H1 (cell line): ENCODE measurements around the gene PCDHGA1.

ENCODE experiments used
- EZH2 ChIP-seq: fragments of 200-600 bp; sonication (generic); IDR thresholded peaks from 2 replicates; pipeline ENCODE4 v1.7.1; 2012; ENCODE audit warnings: low read depth, mild to moderate bottlenecking, moderate library complexity, low read length, inconsistent platforms; ENCODE audit not compliant: severe bottlenecking
- JUND ChIP-seq: IDR thresholded peaks from 2 replicates; pipeline ENCODE4 v1.6.1; 2011; ENCODE audit warnings: mild to moderate bottlenecking, improper control_type of control experiment, low read length
- POLR2A ChIP-seq, 2 experiments: IDR thresholded peaks; 1 replicate in 1 of 2; 2 replicates in 1 of 2; pipeline ENCODE4 v1.6.1; 2011; ENCODE audit warnings: low read depth in 2 of 2, low read length in 2 of 2, mild to moderate bottlenecking in 2 of 2; ENCODE audit errors: control extremely low read depth in 1 of 2
- POLR2AphosphoS5 ChIP-seq: IDR thresholded peaks from 2 replicates; pipeline ENCODE4 v1.6.1; 2011; ENCODE audit warnings: low read depth, low read length
- SP1 ChIP-seq: IDR thresholded peaks from 2 replicates; pipeline ENCODE4 v1.6.1; 2011; ENCODE audit warnings: low read depth, low read length
- TAF1 ChIP-seq: IDR thresholded peaks from 2 replicates; pipeline ENCODE4 v1.6.1; 2011; ENCODE audit warnings: mild to moderate bottlenecking, low read depth, low read length
- ZNF274 ChIP-seq: IDR thresholded peaks from 2 replicates; pipeline ENCODE4 v1.7.0; 2012; ENCODE audit warnings: low read length, borderline replicate concordance; ENCODE audit errors: extremely low read depth
- TF ChIP-seq, protein P1 (sequence below), 3 experiments: IDR thresholded peaks; 1 replicate in 2 of 3; 2 replicates in 1 of 3; pipeline versions ENCODE4 v1.5.1 to v1.6.1; 2011; ENCODE audit warnings: low read length in 3 of 3, mild to moderate bottlenecking in 3 of 3, inconsistent platforms in 2 of 3, low read depth in 1 of 3, moderate library complexity in 1 of 3; ENCODE audit not compliant: insufficient read depth in 1 of 3; ENCODE audit errors: control extremely low read depth in 1 of 3

DNA sequence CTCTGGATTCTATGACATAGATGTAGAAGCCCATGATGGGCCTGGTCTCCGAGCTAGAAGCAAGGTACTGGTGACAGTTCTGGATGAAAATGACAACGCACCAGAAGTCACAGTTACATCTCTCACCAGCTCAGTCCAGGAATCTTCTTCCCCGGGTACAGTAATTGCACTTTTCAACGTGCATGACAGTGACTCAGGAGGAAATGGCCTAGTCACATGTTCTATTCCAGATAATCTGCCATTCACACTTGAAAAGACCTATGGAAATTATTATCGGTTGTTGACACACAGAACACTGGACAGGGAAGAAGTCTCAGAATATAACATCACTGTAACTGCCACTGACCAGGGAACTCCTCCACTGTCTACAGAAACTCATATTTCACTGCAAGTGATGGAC, 25.8 kb downstream of the PCDHGA1 start:
- no peak for TF ChIP-seq EZH2
- no peak for TF ChIP-seq POLR2A (IDR thresholded peaks at IDR 0.05; ENCODE audit: control extremely low read depth in 1 of 2, low read depth in 2 of 2, low read length in 2 of 2)
- TF ChIP-seq ZNF274 = no peak
- TF ChIP-seq, protein P1, sequence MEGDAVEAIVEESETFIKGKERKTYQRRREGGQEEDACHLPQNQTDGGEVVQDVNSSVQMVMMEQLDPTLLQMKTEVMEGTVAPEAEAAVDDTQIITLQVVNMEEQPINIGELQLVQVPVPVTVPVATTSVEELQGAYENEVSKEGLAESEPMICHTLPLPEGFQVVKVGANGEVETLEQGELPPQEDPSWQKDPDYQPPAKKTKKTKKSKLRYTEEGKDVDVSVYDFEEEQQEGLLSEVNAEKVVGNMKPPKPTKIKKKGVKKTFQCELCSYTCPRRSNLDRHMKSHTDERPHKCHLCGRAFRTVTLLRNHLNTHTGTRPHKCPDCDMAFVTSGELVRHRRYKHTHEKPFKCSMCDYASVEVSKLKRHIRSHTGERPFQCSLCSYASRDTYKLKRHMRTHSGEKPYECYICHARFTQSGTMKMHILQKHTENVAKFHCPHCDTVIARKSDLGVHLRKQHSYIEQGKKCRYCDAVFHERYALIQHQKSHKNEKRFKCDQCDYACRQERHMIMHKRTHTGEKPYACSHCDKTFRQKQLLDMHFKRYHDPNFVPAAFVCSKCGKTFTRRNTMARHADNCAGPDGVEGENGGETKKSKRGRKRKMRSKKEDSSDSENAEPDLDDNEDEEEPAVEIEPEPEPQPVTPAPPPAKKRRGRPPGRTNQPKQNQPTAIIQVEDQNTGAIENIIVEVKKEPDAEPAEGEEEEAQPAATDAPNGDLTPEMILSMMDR (IDR thresholded peaks at IDR 0.05; ENCODE audit: control extremely low read depth in 1 of 3, insufficient read depth in 1 of 3, low read depth in 1 of 3, low read length in 3 of 3) = no peak
- TF ChIP-seq JUND = no peak
- no peak for TF ChIP-seq POLR2AphosphoS5
- no peak for TF ChIP-seq TAF1
- no peak for TF ChIP-seq SP1
